ENCODE data around the gene OR51G1.
"Not testable (repeated sequence)": the region's sequence is repeated elsewhere in the genome, so short reads cannot be mapped to it uniquely, and the experiment has no call there.

Gene OR51G1, protein sequence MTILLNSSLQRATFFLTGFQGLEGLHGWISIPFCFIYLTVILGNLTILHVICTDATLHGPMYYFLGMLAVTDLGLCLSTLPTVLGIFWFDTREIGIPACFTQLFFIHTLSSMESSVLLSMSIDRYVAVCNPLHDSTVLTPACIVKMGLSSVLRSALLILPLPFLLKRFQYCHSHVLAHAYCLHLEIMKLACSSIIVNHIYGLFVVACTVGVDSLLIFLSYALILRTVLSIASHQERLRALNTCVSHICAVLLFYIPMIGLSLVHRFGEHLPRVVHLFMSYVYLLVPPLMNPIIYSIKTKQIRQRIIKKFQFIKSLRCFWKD
- 0 to 0.33 (median 0) reads per million in 17 experiments for total RNA-seq

DNA sequence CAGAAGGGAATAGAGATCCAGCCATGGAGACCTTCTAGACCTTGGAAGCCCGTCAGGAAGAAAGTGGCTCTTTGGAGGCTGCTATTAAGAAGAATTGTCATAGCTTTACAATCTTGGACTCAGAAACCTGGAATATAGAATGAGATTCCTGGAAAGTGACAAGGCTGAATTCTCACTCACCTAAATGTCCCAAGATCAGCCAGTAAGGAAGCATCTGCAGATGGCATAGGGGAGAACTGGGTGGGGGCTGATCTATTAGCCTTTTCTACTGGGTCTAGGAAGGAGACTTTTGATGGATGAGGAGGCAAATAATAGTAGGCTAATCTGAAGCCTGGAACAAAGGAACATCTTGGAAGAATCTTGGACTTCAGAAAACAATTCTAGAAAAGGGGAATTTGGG is at the start of gene OR51G1:
Gene OR51G1 (minus strand): TSS at position 101 of the 400 bp plus-strand sequence. CDS start 0 bp downstream, at position 101.
- no peak for DNase-seq

DNA sequence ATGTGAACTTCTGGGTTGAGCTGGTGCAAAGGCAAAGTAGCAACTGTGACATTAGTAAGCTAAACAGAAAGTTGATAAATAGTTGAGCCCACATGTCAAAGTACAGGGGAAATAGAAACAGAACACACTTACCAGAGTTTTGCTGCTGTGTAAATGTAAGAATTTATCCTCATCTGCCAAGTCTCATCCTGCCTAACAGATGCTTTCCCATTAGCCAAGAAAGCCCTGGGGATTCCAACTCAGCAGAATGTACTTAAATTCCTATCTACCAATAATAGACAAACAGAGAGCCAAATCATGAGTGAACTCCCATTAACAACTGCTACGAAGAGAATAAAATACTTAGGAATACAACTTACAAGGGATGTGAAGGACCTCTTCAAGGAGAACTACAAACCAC is 38.7 kb upstream of the OR51G1 start:
- no peak for DNase-seq

DNA sequence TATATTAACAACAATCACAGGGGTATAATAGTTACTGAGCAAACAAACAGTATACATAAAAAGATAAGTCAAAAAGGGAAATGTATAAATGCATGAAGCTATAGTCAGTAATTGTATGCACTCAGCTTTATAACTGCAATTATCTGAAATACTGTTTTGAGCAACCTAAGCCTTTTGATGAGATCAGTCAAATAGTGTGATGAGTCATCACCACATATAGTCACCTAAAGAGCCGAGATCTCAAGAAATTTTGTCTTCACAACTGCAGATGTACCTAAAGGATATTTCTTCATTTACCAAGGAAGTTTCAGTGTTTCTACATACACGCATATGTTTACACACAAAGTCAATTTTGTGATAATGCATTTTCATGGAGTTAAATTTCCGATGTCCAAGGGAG is 36.7 kb upstream of the OR51G1 start:
- no peak for DNase-seq

DNA sequence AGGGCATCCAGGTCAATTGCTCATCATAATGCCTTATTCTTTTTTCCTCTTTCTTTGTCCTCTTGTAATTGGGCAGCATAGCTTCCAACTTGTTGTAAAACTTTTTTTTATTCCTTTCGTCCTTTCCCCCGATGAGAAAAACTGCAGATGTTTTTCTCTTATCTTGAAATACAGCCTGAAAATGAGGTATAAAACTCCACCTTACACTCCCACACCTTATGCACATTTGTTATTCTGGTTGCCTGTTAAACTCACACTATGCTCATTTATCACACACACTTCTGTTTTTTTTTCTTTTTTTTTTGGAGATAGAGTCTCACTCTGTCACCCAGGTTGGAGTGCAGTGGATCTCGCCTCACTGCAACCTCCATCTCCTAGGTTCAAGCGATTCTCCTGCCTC is 33.3 kb upstream of the OR51G1 start:
- no peak for DNase-seq

DNA sequence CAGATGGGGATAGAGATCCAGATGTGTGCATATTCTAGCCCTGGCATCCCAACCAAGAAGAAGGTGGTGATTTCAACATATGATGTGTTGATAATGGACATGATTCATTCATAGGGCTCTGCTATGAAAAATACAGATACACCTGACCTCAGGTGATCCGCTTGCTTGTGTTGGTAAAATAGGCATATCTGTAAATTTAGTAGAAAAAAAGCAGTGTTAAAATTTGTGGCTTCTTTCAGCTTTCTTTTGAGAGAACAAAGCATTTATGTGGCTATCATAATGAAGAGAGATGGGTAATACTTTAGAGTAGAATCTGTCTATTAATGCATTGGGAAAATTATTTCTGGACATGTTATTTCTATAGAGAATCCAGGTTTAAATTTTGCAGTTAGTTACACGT is 31.5 kb upstream of the OR51G1 start, which contains the start of gene OR51A2:
Gene OR51A2 (minus strand): TSS at position 101 of the 400 bp plus-strand sequence. CDS start 0 bp downstream, at position 101.
- DNase-seq = not testable (repeated sequence)

DNA sequence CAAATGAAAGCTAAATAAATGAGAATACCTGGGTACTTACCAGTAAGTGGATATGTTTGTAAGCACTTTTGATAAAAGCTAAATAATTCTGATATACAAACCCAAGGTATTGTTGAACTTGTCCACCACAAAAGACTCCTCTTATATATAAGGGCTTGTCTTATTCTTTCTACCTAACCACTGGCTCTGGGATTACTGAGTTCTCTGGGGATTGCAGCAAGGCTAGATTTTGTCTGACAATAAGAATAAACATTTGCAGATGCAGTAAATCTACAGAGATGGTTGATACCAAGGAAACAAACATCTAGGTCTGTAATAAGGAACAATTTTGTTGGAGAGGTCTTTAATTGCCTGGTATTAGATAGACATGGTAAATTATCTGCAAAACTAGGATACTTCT is 23.4 kb upstream of the OR51G1 start, which contains the start of gene OR51A4:
Gene OR51A4 (minus strand): TSS at position 101 of the 400 bp plus-strand sequence. CDS start 505 bp downstream, outside the sequence.
- DNase-seq = no peak

DNA sequence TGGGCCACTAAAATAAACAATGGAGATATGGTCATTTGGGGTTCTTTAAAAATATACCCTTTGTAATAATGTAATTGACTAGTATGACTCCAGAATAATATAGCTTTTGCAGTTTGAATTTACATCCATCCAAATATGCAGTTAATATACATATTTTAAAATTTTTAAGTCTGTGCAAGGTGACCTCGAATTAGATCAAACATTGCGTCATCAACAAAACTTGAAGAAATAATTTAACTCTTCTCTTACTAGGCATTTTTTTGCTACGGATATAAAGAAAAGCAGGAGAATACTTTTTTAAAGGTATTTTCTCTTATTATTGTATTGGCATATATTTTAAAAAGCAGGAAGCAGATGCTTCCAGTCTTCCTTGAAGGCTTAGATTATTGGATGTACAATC is 12.6 kb upstream of the OR51G1 start:
- DNase-seq = no peak

DNA sequence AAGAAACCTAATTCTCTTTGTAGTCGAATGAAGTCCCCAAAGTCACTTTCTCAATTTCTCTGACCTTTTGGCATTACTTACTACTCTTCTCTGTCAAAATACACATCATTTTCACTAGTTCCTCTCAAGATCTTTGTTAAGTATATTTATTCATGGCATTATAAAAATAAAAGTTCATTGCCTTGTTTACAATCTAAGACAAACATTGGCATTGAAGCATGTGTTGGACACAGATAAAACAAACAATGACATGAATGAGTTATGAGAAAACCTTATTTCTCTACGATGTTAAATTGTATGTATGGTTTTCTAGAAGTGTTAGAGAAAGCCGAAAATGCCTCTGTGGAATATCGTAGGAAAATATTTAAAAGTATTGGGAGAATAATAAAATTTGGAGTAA is 8.6 kb upstream of the OR51G1 start:
- DNase-seq = no peak

DNA sequence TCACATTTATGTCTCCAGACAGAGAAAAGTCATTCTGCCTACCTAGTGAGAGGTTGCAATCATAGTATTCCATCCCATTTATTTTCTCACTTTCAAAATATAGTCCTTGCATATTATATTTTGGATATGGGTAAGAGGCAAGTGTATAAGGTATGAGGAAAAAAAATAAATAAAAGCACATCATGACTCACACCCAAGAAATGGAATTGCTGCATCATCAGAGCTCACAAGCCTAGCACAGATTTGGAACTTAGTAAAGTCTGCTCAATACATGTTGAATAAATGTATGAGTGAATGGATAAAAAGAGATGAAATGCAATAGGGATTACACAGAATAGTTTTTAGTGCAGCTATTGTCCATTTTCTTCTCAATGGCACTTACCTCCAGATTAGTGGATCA is 2.5 kb upstream of the OR51G1 start:
- DNase-seq = no peak

DNA sequence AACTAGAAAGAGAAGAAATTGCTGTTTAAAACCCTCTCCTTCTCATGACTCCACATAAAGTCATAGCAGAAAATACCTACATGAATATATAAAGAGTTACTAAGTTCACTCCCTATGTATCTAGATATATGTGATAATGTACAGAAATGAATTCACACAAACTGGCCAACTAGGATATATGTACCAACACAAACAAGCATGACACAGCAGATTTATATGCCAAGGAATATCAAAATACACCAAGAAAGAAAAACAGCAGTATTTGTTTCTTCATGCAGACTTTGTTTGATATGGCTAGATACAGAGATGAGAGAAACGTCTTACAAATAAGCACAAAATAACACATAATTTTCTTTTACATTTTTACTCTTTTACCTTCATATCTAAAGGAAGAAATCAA is 1.8 kb downstream of the OR51G1 start:
- no peak for DNase-seq

DNA sequence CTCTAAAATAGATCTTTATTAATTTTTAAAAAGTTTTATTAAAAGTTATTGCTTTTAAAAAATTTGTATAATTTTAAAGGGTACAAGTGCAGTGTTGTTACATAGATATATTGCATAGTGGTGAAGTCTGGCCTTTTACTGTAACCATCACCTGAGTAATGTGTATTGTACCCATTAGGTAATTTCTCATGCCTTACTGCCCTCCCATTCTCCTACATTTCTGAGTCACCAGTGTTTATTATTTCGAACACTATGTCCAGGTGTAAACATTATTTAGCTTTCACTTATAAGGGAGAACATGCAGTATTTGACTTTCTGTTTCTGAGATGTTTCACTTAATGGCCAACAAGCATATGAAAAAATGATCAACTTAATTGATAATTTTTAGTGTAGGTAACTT is 2.3 kb downstream of the OR51G1 start:
- DNase-seq = no peak

DNA sequence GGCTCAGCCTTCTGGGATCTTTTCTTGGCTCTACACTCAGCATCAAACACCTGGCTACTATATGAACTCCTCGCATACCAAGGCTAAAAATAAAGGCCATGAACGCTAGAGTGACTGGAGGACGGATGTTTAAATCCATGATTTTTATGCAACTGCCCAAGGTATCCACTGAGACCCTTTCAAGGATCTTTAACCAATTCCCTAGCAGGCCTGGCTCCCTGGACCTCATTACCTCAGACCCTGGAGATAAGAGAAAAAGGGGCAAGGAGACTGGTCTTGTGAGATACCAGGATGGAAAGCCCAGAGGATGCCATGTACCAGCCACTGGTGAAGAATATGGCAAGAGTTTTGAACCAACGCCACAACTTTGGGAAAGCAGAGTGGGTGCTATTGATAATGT is 4.9 kb downstream of the OR51G1 start, which contains the start of gene OR51G2:
Gene OR51G2 (minus strand): TSS at position 101 of the 400 bp plus-strand sequence. CDS start 3,687 bp downstream, outside the sequence.
- no peak for DNase-seq

DNA sequence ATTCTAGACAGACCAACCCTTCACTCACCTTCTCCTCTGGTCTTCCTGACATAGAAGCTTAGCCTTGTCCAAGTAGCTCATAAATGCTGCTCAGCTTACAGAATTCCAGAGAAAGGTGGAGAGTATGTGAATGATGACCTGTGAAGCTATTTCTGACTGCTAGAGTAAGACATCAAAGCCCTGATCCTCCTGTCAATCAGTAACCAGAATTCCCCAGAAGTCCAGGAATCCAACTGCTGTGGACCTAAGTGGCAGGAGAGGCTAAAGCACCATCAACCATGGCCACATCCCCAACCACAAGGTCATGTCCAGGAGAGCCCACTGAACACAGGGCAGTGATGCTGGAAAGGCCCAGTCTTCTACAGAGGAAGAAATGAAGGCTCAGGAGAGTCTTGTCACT is 7.6 kb downstream of the OR51G1 start:
- DNase-seq = no peak

DNA sequence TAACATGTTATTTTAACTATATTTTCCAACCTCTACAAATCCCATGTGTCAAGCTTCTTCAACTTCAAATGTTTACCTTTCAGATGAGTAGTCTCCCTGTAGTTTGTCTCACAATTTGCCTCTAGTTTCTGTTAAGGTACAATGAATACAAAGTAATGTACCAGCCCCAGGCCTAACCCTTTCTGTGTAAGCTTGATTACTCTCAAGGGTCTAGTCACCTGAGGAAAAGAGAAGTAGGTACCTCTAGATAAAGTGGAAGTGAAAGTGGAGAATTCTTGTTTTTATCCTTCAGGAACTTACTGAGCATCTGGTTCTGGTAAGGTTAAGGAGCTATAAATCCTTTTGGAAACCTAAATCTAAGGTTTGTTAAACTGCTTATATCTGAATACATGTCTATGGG is 20.7 kb downstream of the OR51G1 start, which contains the start of gene OR51A7:
Gene OR51A7 (plus strand): TSS at position 300 of the 400 bp plus-strand sequence. CDS start 3,587 bp downstream, outside the sequence.
- no peak for DNase-seq

DNA sequence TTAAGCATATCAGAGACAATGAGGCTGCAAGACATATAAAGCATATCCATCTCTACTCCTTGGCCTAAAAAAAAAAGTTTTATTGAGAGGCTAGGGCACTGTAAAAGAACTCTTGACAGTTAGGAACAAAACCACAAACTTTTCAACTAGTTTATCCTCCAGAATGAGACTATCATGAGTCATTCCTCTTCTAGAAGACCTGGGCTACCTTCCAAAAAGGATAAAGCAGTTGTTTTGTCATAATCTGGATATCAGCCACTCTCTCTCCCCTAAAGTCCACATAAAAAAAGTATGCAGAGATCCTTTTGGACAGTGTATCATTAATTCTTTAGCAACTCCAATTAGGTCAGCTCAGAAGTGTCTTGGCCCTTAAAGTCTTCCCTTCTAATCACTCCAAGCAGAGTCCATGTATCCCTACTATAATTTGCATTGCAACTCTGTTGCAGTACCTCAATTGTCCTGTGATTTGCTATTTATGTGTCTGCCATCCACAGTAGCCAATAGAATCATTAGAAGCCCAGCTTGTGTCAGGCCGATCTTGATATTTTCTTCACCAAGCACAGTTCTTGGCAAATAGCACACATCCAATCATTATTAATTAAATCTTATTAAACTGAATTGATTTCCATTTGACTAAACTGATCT is 32.0 kb downstream of the OR51G1 start:
- no peak for DNase-seq

DNA sequence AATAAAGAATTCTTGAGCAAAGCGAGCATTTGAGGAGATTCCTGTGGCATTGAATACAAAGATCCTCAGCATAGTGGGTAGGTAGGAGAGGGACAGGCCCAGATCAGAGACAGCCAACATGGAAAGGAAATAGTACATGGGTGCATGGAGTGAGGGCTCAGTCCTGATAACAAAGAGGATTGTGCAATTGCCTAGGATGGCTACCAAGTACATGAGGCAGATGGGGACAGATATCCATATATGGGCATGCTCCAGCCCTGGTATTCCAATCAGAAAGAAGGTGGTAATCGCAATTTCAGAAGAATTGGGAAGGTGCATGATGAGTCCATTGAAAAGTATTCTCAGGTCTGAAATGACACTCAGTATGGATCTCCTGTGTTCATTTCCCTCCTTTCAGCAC is 33.9 kb downstream of the OR51G1 start:
- no peak for DNase-seq

DNA sequence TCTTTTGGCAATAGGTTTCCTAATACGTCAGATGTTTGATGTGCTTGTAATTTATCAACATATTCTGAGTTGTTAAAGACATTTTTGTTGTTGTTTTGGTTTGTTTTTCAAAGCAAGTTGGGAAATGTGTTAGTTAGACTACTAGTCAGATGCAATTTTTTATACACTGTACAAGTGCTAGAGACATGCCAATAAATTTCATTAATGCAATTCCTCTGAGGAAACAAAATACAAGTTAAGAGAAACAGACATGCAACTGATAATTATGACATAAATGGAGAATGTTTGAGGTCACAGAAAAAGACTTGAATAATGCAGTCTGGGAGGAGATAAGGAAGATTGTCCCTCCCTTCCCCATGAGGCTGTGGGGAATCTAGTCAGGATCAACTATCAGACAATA is 36.5 kb downstream of the OR51G1 start:
- no peak for DNase-seq

DNA sequence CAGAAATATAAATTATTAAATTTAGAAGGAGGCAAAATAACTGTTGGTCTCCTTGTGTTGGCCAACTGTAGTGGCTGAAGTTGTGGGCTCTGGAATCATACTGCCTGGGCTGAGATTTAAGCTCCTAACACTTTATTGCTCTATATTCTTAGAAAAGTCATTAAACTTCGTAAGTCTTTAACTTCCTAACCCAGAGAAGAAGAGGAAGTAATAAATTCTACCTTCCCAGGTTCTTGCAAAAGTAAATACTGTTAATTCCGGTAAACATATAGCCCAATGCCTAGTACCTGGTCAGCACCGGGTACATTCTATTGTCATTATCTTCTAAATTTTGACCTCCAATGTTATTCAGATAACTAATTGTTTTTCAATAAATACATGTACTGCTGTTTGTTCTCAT is 38.0 kb downstream of the OR51G1 start:
- DNase-seq = no peak

DNA sequence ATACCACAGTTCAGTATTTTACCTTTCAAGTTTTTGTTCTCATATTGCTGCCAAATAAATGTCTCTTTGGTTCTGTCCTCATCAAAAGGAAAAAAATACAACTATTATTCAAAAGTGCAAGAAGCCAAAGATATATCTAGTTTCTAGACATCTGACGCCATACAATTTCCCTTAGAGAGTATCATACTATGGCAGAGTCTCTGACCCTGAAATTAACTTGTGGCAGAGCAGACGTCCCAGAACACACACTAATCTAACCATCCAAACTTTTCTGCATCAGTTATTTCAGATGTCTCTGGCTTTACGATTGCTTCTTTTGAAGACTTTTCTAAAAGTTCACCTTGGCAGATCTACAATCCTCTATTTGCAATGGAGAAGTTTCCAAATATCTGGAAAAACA is 39.8 kb downstream of the OR51G1 start:
- no peak for DNase-seq

DNA sequence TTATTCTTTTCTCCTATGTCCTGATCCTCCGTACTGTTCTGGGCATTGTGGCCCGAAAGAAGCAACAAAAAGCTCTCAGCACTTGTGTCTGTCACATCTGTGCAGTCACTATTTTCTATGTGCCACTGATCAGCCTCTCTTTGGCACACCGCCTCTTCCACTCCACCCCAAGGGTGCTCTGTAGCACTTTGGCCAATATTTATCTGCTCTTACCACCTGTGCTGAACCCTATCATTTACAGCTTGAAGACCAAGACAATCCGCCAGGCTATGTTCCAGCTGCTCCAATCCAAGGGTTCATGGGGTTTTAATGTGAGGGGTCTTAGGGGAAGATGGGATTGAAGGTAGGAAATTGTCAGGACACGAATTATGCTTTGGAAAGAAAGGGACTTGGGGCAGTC is 41.6 kb downstream of the OR51G1 start:
- no peak for DNase-seq

DNA sequence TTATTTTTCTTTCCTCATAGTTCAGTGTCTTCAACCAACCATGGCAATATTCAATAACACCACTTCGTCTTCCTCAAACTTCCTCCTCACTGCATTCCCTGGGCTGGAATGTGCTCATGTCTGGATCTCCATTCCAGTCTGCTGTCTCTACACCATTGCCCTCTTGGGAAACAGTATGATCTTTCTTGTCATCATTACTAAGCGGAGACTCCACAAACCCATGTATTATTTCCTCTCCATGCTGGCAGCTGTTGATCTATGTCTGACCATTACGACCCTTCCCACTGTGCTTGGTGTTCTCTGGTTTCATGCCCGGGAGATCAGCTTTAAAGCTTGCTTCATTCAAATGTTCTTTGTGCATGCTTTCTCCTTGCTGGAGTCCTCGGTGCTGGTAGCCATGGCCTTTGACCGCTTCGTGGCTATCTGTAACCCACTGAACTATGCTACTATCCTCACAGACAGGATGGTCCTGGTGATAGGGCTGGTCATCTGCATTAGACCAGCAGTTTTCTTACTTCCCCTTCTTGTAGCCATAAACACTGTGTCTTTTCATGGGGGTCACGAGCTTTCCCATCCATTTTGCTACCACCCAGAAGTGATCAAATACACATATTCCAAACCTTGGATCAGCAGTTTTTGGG is 42.2 kb downstream of the OR51G1 start, which contains the start of gene OR51T1:
Gene OR51T1 (plus strand): TSS at position 41 of the 641 bp plus-strand sequence. CDS start 0 bp downstream, at position 41.
- DNase-seq = no peak

DNA sequence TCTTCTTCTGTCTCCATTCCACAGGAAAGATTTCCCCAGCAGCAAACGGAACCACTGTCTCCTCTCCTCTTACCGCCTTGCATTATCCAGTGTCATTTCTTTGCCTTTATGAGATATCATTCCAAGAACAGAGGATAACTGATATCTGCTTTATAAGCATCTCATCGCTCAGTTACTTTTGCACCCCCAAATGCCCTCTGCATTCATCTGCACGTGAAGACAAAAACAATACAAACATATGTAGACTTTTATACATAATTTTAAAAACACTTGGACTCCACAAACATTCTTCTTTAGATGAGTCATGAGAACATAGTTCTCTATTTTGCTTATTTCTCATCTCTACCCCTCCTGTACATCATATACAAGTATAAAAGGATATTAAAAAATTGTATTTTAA is 43.0 kb downstream of the OR51G1 start:
- DNase-seq = no peak
